ENCODE measurements around the gene CCDC157.

The CCDC157 gene

DNA sequence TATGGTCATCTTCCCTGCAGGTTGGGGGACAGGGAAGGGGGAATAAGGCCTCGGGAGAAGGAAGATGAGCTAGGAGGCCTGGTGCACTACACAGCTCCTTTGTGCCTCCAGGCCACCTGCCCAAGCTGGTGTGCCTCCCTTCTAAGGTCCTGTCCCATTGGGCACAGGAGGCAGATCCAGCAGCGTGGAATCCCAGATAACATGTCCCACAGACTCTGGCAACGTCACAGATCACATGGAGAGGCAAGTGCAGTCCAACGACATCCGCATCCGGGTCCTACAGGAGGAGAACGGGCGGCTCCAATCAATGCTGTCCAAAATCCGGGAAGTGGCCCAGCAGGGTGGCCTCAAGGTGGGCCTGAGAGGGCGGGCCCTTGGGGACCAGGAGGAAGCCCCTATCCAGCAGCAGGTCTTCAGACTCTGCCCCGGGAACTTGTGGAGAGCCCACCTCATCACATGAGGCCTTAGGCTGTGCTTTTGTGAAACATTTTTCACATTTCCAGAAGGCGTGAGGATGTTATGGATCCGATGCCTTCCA is 18.6 kb downstream of the CCDC157 start:
- FAIRE-seq, result no peak

DNA sequence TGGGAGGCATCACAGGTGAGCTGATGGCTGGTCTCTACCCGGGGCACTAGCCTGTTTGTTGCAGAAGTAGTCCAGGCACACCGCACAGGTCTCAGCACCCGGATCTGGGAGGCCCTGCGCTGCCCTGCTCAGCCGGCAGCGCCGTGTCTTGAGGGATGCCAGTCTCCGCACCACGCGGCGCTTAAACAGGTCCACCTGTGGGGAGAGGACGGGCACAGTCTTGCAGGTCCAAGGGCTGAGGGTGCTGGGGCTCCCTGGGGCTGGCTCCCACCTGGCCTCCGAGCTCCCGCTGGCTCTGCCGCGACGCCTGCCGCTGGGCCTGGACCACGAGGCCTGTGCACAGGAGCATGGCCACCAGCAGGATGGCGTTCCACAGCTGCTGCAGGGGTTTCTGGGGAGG is 23.2 kb downstream of the CCDC157 start:
- no peak for DNase-seq (ENCODE audit: insufficient read length, low spot score)

More for the DNA sequence above, 18.6 kb downstream of the CCDC157 start:
- TF ChIP-seq, protein P1, sequence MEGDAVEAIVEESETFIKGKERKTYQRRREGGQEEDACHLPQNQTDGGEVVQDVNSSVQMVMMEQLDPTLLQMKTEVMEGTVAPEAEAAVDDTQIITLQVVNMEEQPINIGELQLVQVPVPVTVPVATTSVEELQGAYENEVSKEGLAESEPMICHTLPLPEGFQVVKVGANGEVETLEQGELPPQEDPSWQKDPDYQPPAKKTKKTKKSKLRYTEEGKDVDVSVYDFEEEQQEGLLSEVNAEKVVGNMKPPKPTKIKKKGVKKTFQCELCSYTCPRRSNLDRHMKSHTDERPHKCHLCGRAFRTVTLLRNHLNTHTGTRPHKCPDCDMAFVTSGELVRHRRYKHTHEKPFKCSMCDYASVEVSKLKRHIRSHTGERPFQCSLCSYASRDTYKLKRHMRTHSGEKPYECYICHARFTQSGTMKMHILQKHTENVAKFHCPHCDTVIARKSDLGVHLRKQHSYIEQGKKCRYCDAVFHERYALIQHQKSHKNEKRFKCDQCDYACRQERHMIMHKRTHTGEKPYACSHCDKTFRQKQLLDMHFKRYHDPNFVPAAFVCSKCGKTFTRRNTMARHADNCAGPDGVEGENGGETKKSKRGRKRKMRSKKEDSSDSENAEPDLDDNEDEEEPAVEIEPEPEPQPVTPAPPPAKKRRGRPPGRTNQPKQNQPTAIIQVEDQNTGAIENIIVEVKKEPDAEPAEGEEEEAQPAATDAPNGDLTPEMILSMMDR (IDR thresholded peaks at IDR 0.05; ENCODE audit: insufficient read depth, missing control alignments), result no peak
- no peak for DNase-seq (ENCODE audit: insufficient read length, low spot score)

DNA sequence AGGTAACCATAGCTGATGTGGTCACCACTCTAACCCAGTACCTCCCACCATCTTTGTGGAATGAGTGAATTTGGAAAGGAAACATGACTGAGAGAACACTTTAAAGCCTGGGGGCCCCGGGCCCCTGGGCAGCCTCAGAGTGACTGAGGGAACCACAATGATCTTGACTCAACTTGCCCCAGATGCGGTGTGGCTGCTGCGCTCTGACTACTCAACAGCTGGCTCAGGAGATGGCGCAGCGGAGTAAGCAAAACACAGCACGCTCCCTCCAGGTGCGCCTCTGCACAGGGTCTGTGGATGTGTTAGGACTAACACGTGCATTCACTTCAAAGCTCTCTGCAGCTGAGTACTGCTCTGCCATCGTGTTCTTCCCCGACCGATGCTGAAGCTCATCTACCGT is 24.5 kb downstream of the CCDC157 start:
- no peak for FAIRE-seq
- DNase-seq (ENCODE audit: insufficient read length, low spot score), result no peak

More for the DNA sequence above, 23.2 kb downstream of the CCDC157 start:
- TF ChIP-seq, protein P1 (IDR thresholded peaks at IDR 0.05; ENCODE audit: insufficient read depth, missing control alignments), result no peak
- no peak for FAIRE-seq

DNA sequence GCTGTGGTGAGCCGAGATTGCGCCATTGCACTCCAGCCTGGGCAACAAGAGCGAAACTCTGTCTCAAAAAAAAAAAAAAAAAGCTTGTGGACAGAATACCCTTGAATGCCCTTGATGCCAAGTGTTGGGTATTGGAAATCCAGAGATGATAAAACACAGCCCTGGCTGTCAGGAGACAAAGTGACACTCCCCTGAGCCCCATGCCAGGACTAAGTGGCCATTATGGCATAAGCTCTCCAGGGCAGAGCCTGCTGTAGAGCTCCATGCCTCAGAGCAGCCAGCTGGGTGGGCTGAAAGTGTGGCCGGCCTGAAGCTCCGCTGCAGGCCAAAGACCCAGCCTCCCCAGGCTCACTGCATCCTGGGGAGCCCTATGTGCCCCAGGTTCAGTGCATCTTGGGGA is 25.5 kb downstream of the CCDC157 start:
- DNase-seq (ENCODE audit: insufficient read length, low spot score) (no peak), FAIRE-seq (no peak)
- TF ChIP-seq, protein P1 (IDR thresholded peaks at IDR 0.05; ENCODE audit: insufficient read depth, missing control alignments), result no peak

More for the DNA sequence above, 24.5 kb downstream of the CCDC157 start:
- TF ChIP-seq, protein P1 (IDR thresholded peaks at IDR 0.05; ENCODE audit: insufficient read depth, missing control alignments), result no peak

DNA sequence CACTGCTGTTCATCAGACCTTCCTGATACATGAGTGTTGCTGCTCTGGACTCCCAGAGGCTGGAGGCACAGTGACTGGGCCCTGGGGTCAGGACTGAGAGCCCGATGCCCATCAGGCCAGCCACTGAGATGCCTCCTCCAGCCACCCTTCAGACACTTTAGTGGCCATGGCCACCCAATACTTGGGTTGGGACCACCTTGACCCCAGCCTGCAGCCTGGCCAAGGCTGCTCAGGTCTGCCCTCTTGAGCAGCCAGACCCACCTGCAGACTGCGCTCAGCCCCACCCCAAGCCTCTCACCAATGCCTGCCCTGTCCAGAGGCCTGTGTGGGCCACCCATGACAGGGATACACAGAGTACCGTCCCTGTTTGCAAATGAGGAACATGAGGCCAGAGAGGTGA is 26.3 kb downstream of the CCDC157 start:
- DNase-seq (ENCODE audit: insufficient read length, low spot score), result no peak
- TF ChIP-seq, protein P1 (IDR thresholded peaks at IDR 0.05; ENCODE audit: insufficient read depth, missing control alignments), result no peak
- FAIRE-seq, result no peak

DNA sequence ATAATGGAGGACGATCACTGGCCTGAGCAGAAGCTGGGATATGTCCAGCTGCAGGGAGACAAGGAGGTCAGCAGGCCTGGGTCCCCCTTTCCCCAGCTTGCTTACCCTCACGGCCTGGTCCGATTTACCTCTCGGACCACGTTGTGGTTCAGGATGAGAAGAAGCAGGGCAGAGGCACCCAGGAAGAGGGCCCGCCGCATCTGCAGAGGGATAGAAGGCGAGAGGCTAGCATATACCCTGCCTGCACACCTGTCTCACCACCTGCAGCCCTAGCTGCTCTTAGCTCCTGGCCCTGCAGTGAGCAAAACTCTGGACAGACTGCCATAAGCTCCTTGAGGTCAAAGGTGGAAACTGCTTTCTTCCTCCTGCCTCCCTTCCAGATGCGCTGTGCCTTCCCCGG is 29.1 kb downstream of the CCDC157 start:
- FAIRE-seq (no peak), DNase-seq (ENCODE audit: insufficient read length, low spot score) (no peak)
- TF ChIP-seq, protein P1 (IDR thresholded peaks at IDR 0.05; ENCODE audit: insufficient read depth, missing control alignments), result no peak

DNA sequence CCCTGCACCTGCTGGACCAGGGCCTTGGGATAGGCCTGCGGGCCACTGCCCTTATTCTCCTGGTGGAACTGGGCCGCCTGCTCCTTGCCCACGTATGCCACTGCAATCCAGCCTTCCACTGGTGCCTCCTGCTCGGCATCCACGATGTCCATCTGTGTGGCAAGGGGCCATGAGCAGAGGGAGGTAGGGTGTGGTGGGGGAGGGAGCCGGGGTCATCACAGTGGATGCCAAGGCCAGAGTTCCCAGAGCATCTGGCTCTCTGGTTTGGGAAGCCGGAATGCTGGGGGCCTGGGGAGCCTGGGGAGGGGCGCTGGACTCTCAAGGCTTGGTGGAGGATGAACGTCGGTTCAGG is 29.8 kb downstream of the CCDC157 start:
- TF ChIP-seq, protein P1 (IDR thresholded peaks at IDR 0.05; ENCODE audit: insufficient read depth, missing control alignments), result no peak
- FAIRE-seq (no peak), DNase-seq (ENCODE audit: insufficient read length, low spot score) (no peak)
